Body of pancreas (tissue), 4 donors: Measurements from ENCODE around the gene DACH1. TPM values are rescaled to one million over a fixed set of nuclear protein-coding genes. Genes with fewer than 3 reads are reported as not detected.

Experiments
- ATAC-seq: fragments of 150-250 bp; one replicate; pipeline ENCODE4 v1.9.1; 2016
- DNase-seq, 4 donors: peaks; one replicate each; pipeline ENCODE4 v3.0.0-alpha.2; 2019
- H3K27ac ChIP-seq, 4 donors: fragments of 200-600 bp; sonication (generic); 1 replicate in 3 of 4; 2 replicates in 1 of 4; pipeline versions ENCODE4 v1.5.1 to v1.6.1; 2016 to 2019; ENCODE audit warnings: mild to moderate bottlenecking in 1 of 4, mixed read lengths in 1 of 4, moderate library complexity in 1 of 4
- H3K27me3 ChIP-seq, 2 donors: fragments of 200-600 bp; sonication (generic); one replicate each; pipeline ENCODE4 v1.6.0; 2016; ENCODE audit warnings: mild to moderate bottlenecking in 1 of 2
- H3K36me3 ChIP-seq, 2 donors: fragments of 200-600 bp; sonication (generic); replicated peaks in 1 of 2; 2 replicates each; pipeline ENCODE4 v1.5.1; 2016; ENCODE audit warnings: low read depth in 2 of 2; ENCODE audit not compliant: insufficient read depth in 1 of 2
- H3K4me1 ChIP-seq: fragments of 200-600 bp; sonication (generic); one replicate; pipeline ENCODE4 v1.6.0; 2016
- H3K4me3 ChIP-seq, 2 donors: fragments of 200-600 bp; sonication (generic); 1 replicate in 1 of 2; 2 replicates in 1 of 2; pipeline ENCODE4 v1.5.1; 2016 to 2019
- H3K9me3 ChIP-seq, 3 donors: fragments of 200-600 bp; sonication (generic); 1 replicate in 2 of 3; 2 replicates in 1 of 3; pipeline ENCODE4 v1.5.1; 2016
- POLR2A ChIP-seq, 3 donors: fragments of 450-650 bp; IDR thresholded peaks; one replicate each; pipeline ENCODE4 v1.6.1; 2016; ENCODE audit warnings: antibody characterized with exemption in 3 of 3, mild to moderate bottlenecking in 2 of 3
- WGBS, 2 donors: methylation state at CpG; one replicate each; pipeline ENCODE4 v1.1.5; 2017; 5-methylcytosine and 5-hydroxymethylcytosine counted together
- intact Hi-C: fragments of 100-400 bp; cut with DNase I; formaldehyde crosslinking; loops from one replicate; pipeline ENCODE4 v1.15.1; 2023
- total RNA-seq, 2 donors: library from RNA; depleted of rRNA; stranded (reverse); fragments of >200 nt; gene quantifications; one replicate each; pipeline ENCODE4 v1.1.0, GENCODE V29; 2016
- TF ChIP-seq, protein P1 (sequence below), 7 experiments: fragments of 450-650 bp in 4 of 7; fragments of 200-600 bp in 3 of 7; sonication (generic) in 3 of 7; IDR thresholded peaks; one replicate each; pipeline ENCODE4 v1.5.1; 2016 to 2019; ENCODE audit warnings: antibody characterized with exemption in 7 of 7

Gene DACH1
- total RNA-seq, 2 donors from 2014 or later, result 2.9 to 3.3 TPM

DNA sequence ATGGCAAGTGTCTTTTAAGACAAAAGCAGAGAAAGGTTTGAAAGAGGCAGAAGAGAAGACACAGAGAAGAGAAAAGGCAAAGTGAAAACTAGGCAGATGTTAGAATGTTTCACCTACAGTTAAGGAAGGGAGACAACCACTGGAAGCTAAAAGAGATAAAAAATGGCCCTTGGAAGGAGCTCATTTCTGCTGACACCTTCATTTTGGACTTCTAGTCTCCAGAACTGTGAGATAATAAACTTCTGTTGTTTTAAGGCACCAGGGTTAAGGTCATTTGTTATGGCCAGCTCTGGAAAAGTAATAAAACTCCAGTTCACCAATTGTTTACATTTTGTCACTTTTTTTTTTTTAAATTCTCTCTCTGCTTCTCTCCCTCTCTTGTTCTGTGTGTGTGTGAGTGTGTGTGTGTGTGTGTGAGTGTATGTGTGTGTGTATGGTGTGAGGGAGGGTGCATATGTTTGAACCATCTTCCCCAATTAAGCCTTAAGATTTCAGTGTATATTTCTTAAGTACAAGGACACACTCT lies 374.6 kb downstream of the DACH1 start:
- TF ChIP-seq, protein P1, sequence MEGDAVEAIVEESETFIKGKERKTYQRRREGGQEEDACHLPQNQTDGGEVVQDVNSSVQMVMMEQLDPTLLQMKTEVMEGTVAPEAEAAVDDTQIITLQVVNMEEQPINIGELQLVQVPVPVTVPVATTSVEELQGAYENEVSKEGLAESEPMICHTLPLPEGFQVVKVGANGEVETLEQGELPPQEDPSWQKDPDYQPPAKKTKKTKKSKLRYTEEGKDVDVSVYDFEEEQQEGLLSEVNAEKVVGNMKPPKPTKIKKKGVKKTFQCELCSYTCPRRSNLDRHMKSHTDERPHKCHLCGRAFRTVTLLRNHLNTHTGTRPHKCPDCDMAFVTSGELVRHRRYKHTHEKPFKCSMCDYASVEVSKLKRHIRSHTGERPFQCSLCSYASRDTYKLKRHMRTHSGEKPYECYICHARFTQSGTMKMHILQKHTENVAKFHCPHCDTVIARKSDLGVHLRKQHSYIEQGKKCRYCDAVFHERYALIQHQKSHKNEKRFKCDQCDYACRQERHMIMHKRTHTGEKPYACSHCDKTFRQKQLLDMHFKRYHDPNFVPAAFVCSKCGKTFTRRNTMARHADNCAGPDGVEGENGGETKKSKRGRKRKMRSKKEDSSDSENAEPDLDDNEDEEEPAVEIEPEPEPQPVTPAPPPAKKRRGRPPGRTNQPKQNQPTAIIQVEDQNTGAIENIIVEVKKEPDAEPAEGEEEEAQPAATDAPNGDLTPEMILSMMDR (IDR thresholded peaks at IDR 0.05), result no peak
- TF ChIP-seq POLR2A (IDR thresholded peaks at IDR 0.05), result no peak
- Histone ChIP-seq H3K36me3 (no peaks in the 10 kb centered on the region), H3K27me3 (no peaks in the 10 kb centered on the region), H3K4me1 (no peaks in the 10 kb centered on the region), H3K4me3 (no peak overlapping the region), H3K27ac (no peak overlapping the region), H3K9me3 (no peaks in the 10 kb centered on the region)
- no peak for DNase-seq
- intact Hi-C loops, result no loop called here
- no peak for ATAC-seq

GRCh38 chr13:71491010-71491409 lies 376.0 kb downstream of the DACH1 start:
- ATAC-seq (no peak), DNase-seq (no peak)
- Histone ChIP-seq H3K27ac (no peak overlapping the region), H3K27me3 (no peaks in the 10 kb centered on the region), H3K36me3 (no peaks in the 10 kb centered on the region), H3K4me3 (no peak overlapping the region), H3K4me1 (no peaks in the 10 kb centered on the region), H3K9me3 (no peaks in the 10 kb centered on the region)
- intact Hi-C loops, result no loop called here
- WGBS, 2 donors, result 96 to 100% methylated on average over 1 of the region's 1 CpG
- no peak for TF ChIP-seq POLR2A (IDR thresholded peaks at IDR 0.05)
- TF ChIP-seq, protein P1 (IDR thresholded peaks at IDR 0.05), result no peak

GRCh38 chr13:71489041-71489440 lies 378.0 kb downstream of the DACH1 start:
- TF ChIP-seq POLR2A (IDR thresholded peaks at IDR 0.05), result no peak
- TF ChIP-seq, protein P1 (IDR thresholded peaks at IDR 0.05), result no peak
- intact Hi-C loops, result no loop called here
- H3K9me3 ChIP-seq, result no peaks in the 10 kb centered on the region
- DNase-seq (no peak), ATAC-seq (no peak)
- no peak overlapping the region for H3K4me3 ChIP-seq
- WGBS, 2 donors, result 92 to 94% methylated on average over 3 of the region's 3 CpGs
- no peaks in the 10 kb centered on the region for H3K36me3 ChIP-seq
- no peaks in the 10 kb centered on the region for H3K27me3 ChIP-seq
- no peak overlapping the region for H3K27ac ChIP-seq
- no peaks in the 10 kb centered on the region for H3K4me1 ChIP-seq

DNA sequence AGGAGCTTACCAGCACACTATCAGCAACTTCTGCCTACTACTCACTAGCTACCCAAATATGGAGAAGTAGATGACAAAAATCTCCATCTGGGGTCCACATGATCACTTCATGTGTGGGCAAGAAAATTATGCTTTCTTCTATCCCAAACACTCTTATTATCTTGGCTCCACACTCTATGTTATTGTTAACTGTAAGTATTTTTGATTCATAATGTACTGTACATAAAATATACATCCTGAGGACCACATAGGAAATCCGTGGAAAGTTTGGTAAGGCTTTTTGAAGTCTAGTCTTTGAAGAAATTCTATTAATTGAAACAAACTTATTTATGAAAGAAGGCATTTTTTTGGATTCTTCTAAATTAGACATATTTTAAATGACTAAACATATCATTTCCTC lies 378.8 kb downstream of the DACH1 start:
- no peaks in the 10 kb centered on the region for H3K27me3 ChIP-seq
- intact Hi-C loops, result no loop called here
- no peak for ATAC-seq
- no peaks in the 10 kb centered on the region for H3K9me3 ChIP-seq
- TF ChIP-seq POLR2A (IDR thresholded peaks at IDR 0.05), result no peak
- TF ChIP-seq, protein P1 (IDR thresholded peaks at IDR 0.05), result no peak
- no peaks in the 10 kb centered on the region for H3K36me3 ChIP-seq
- no peak overlapping the region for H3K27ac ChIP-seq
- no peak overlapping the region for H3K4me3 ChIP-seq
- H3K4me1 ChIP-seq, result no peaks in the 10 kb centered on the region
- no peak for DNase-seq
- 72% methylated on average over 1 of the region's 1 CpG for WGBS, 2 donors

GRCh38 chr13:71485913-71486312 lies 381.1 kb downstream of the DACH1 start:
- no peaks in the 10 kb centered on the region for H3K9me3 ChIP-seq
- no peak overlapping the region for H3K4me3 ChIP-seq
- intact Hi-C loops, result no loop called here
- H3K27ac ChIP-seq, result no peak overlapping the region
- no peaks in the 10 kb centered on the region for H3K36me3 ChIP-seq
- 43 to 51% methylated on average over 1 of the region's 1 CpG for WGBS, 2 donors
- TF ChIP-seq, protein P1 (IDR thresholded peaks at IDR 0.05), result no peak
- TF ChIP-seq POLR2A (IDR thresholded peaks at IDR 0.05), result no peak
- no peaks in the 10 kb centered on the region for H3K27me3 ChIP-seq
- ATAC-seq (no peak), DNase-seq (no peak)
- no peaks in the 10 kb centered on the region for H3K4me1 ChIP-seq
